IMR-90 (cell line): Measurements from ENCODE around the gene RNF133. TPM values are rescaled to one million over a fixed set of nuclear protein-coding genes. Genes with fewer than 3 reads are reported as not detected.

Experiments
- ATAC-seq: fragments of 200-7000 bp; cut with Tn5 transposase; 2 replicates; pipeline ENCODE4 v1.9.1; 2020; ENCODE audit warnings: low read depth, mild to moderate bottlenecking, moderate library complexity
- BruUV-seq: library from RNA; stranded (reverse); fragments of 400-500 nt; replicated peaks from 2 replicates; lab custom pipeline; 2021; lab: Mats Ljungman, UMichigan
- CTCF ChIA-PET: fragments of 300-600 bp; formaldehyde crosslinking; extraction: SDS; loops from one replicate; lab custom pipeline; 2021; ENCODE audit warnings: antibody characterized with exemption; lab: Yijun Ruan, JAX
- POLR2A ChIA-PET: fragments of 300-600 bp; sonication (Branson Sonifier 250); formaldehyde crosslinking; loops from one replicate; lab custom pipeline; 2022; ENCODE audit warnings: antibody characterized with exemption; ENCODE audit not compliant: unreplicated experiment; lab: Charles Lee
- DNase-seq: peaks from one replicate; pipeline ENCODE4 v3.0.0; 2013
- H2AFZ ChIP-seq: replicated peaks from 2 replicates; pipeline ENCODE3; 2013; ENCODE audit warnings: low read length, mild to moderate bottlenecking; ENCODE audit not compliant: poor library complexity
- H2AK5ac ChIP-seq: 2 replicates; pipeline ENCODE4 v1.6.1; 2013; ENCODE audit warnings: low read depth, low read length, inconsistent platforms
- H2AK9ac ChIP-seq: replicated peaks from 2 replicates; pipeline ENCODE3; 2013; ENCODE audit warnings: mild to moderate bottlenecking, low read depth, low read length, moderate library complexity; ENCODE audit not compliant: poor library complexity
- H2BK120ac ChIP-seq: 2 replicates; pipeline ENCODE4 v1.6.1; 2013; ENCODE audit warnings: low read depth, low read length, inconsistent platforms
- H2BK15ac ChIP-seq: 3 replicates; pipeline ENCODE4 v1.6.1; 2013; ENCODE audit warnings: low read depth, low read length, inconsistent platforms
- H2BK20ac ChIP-seq: 2 replicates; pipeline ENCODE4 v1.6.1; 2013; ENCODE audit warnings: low read depth, mild to moderate bottlenecking, inconsistent platforms, low read length, moderate library complexity
- H2BK5ac ChIP-seq: 2 replicates; pipeline ENCODE4 v1.6.1; 2013; ENCODE audit warnings: mild to moderate bottlenecking, low read depth, low read length, inconsistent platforms; ENCODE audit not compliant: poor library complexity, severe bottlenecking
- H3K14ac ChIP-seq: replicated peaks from 2 replicates; pipeline ENCODE4 v1.6.1; 2013; ENCODE audit warnings: low read depth, low read length, inconsistent platforms
- H3K18ac ChIP-seq: 2 replicates; pipeline ENCODE4 v1.6.1; 2013; ENCODE audit warnings: low read depth, low read length, control low read depth
- H3K23ac ChIP-seq: 2 replicates; pipeline ENCODE4 v1.6.1; 2013; ENCODE audit warnings: low read depth, low read length, inconsistent platforms
- H3K27ac ChIP-seq: 2 replicates; pipeline ENCODE4 v1.5.1; 2013; ENCODE audit warnings: mild to moderate bottlenecking, control low read depth, low read length; ENCODE audit not compliant: insufficient read depth
- H3K27me3 ChIP-seq: 2 replicates; pipeline ENCODE4 v1.6.1; 2013; ENCODE audit warnings: low read length; ENCODE audit not compliant: control insufficient read depth, insufficient read depth
- H3K36me3 ChIP-seq: 2 replicates; pipeline ENCODE4 v1.6.1; 2013; ENCODE audit warnings: low read length, mixed read lengths; ENCODE audit not compliant: control insufficient read depth, insufficient read depth
- H3K4ac ChIP-seq: 2 replicates; pipeline ENCODE4 v1.6.1; 2013; ENCODE audit warnings: low read depth, low read length, inconsistent platforms
- H3K4me1 ChIP-seq: 2 replicates; pipeline ENCODE4 v1.6.1; 2013; ENCODE audit warnings: low read length, mixed read lengths; ENCODE audit not compliant: control insufficient read depth, insufficient read depth
- H3K4me2 ChIP-seq: 2 replicates; pipeline ENCODE4 v1.6.1; 2013; ENCODE audit warnings: low read depth, mild to moderate bottlenecking, control low read depth, low read length, moderate library complexity
- H3K4me3 ChIP-seq: 2 replicates; pipeline ENCODE4 v1.5.1; 2013; ENCODE audit warnings: low read depth, mild to moderate bottlenecking, control low read depth, low read length, moderate library complexity; ENCODE audit not compliant: insufficient read depth
- H3K56ac ChIP-seq: 2 replicates; pipeline ENCODE4 v1.6.1; 2013; ENCODE audit warnings: low read length, inconsistent platforms; ENCODE audit not compliant: insufficient read depth; ENCODE audit errors: extremely low read depth
- H3K79me1 ChIP-seq, 2 experiments: 2 replicates each; pipeline ENCODE4 v1.6.1; 2013; ENCODE audit warnings: low read length in 2 of 2, inconsistent platforms in 1 of 2, low read depth in 1 of 2
- H3K9ac ChIP-seq: 2 replicates; pipeline ENCODE4 v1.6.1; 2013; ENCODE audit warnings: low read depth, low read length, control low read depth
- H3K9me1 ChIP-seq: 2 replicates; pipeline ENCODE4 v1.6.1; 2013; ENCODE audit warnings: low read length, inconsistent platforms; ENCODE audit not compliant: insufficient read depth
- H3K9me3 ChIP-seq: 2 replicates; pipeline ENCODE4 v1.6.1; 2013; ENCODE audit warnings: low read length; ENCODE audit not compliant: control insufficient read depth, insufficient read depth
- H4K20me1 ChIP-seq: 2 replicates; pipeline ENCODE4 v1.6.1; 2013; ENCODE audit warnings: low read length, inconsistent platforms; ENCODE audit not compliant: insufficient read depth
- H4K5ac ChIP-seq: 2 replicates; pipeline ENCODE4 v1.6.1; 2013; ENCODE audit warnings: mild to moderate bottlenecking, low read depth, low read length, control low read depth
- H4K8ac ChIP-seq, 2 experiments: 2 replicates each; pipeline ENCODE4 v1.6.1; 2013; ENCODE audit warnings: low read depth in 2 of 2, low read length in 2 of 2, control low read depth in 1 of 2, inconsistent platforms in 1 of 2
- H4K91ac ChIP-seq: 2 replicates; pipeline ENCODE4 v1.6.1; 2013; ENCODE audit warnings: low read depth, low read length, inconsistent platforms; ENCODE audit not compliant: insufficient read depth
- FOS ChIP-seq: fragments of 150-350 bp; IDR thresholded peaks from 2 replicates; pipeline ENCODE4 v1.6.1; 2016; ENCODE audit warnings: low read depth, low read length
- NFE2L2 ChIP-seq: fragments of 150-350 bp; IDR thresholded peaks from 2 replicates; pipeline ENCODE4 v1.6.1; 2016; ENCODE audit warnings: low read depth, mild to moderate bottlenecking, low read length
- RCOR1 ChIP-seq: IDR thresholded peaks from 2 replicates; pipeline ENCODE4 v1.6.1; 2012; ENCODE audit warnings: mild to moderate bottlenecking, low read length, improper control_type of control experiment; ENCODE audit not compliant: insufficient replicate concordance
- WGBS, 2 experiments: methylation state at CpG; one replicate each; pipeline versions ENCODE4 v1.1.5 to v1.1.7; 2013; ENCODE audit warnings: missing lambda C conversion rate in 2 of 2; ENCODE audit not compliant: insufficient read length in 1 of 2; ENCODE audit errors: extremely low coverage in 2 of 2; 5-methylcytosine and 5-hydroxymethylcytosine counted together
- dilution Hi-C: fragments of 300-500 bp; cut with HindIII; formaldehyde crosslinking; loops from one replicate; pipeline ENCODE4 v1.14.3; 2018; ENCODE audit warnings: low sequenced_read_pairs; ENCODE audit not compliant: unreplicated experiment
- in situ Hi-C: fragments of 300-500 bp; cut with MboI; formaldehyde crosslinking; loops from 3 replicates; pipeline ENCODE4 v1.14.3; 2019; ENCODE audit warnings: low sequenced_read_pairs, inconsistent platforms, mixed read lengths
- intact Hi-C: fragments of 100-400 bp; cut with micrococcal nuclease; formaldehyde crosslinking; loops from 2 replicates; pipeline ENCODE4 v1.10.0; 2022
- polyA plus RNA-seq, 3 experiments: library from polyadenylated mRNA; depleted of rRNA; stranded (reverse); fragments of >200 nt; gene quantifications; 2 replicates each; pipeline ENCODE4 v1.2.3, GENCODE V29; 2012; ENCODE audit warnings: low replicate concordance in 1 of 3
- total RNA-seq: library from RNA; depleted of rRNA; stranded (reverse); fragments of >200 nt; gene quantifications from 2 replicates; pipeline ENCODE4 v1.2.3, GENCODE V29; 2012

RNF133 gene
- total and polyA plus RNA-seq, 2 of the 4 experiments (the other 2 are of a cell fraction), result not detected

GRCh38 chr7:122692769-122693309 is 6.1 kb downstream of the RNF133 start:
- no peak overlapping the region for H3K4ac ChIP-seq
- ATAC-seq, result no peak
- no peak overlapping the region for H4K5ac ChIP-seq
- H3K14ac ChIP-seq, result no peak overlapping the region
- peaks cover 25% of the 10 kb centered on the region for H3K9me3 ChIP-seq
- 83% methylated on average over 2 of the region's 3 CpGs; no CpG with 5 or more reads in 1 of the 2 experiments for whole genome bisulfite sequencing, 2 experiments
- H3K27me3 ChIP-seq, result no peaks in the 10 kb centered on the region
- in situ Hi-C loops (no loop called here), intact Hi-C loops (no loop called here), dilution Hi-C loops (no loop called here)
- no peak overlapping the region for H3K18ac ChIP-seq
- no peaks in the 10 kb centered on the region for H3K4me1 ChIP-seq
- H4K8ac ChIP-seq, result no peak overlapping the region
- no peak overlapping the region for H3K23ac ChIP-seq
- no peak overlapping the region for H2AFZ ChIP-seq
- no peak for TF ChIP-seq RCOR1
- TF ChIP-seq FOS, result no peak
- TF ChIP-seq NFE2L2, result peak; percentile 51; the same call in 1 of the 2 replicates
- no peaks in the 10 kb centered on the region for H3K79me1 ChIP-seq
- ChIA-PET POLR2A (no interaction called here), CTCF (no interaction called here)
- DNase-seq, result no peak
- H3K9ac ChIP-seq, result no peak overlapping the region
- no peaks in the 10 kb centered on the region for H4K20me1 ChIP-seq
- no peaks in the 10 kb centered on the region for H3K36me3 ChIP-seq
- no peak overlapping the region for H2BK120ac ChIP-seq
- H2BK5ac ChIP-seq, result no peak overlapping the region
- no peaks in the 10 kb centered on the region for H3K9me1 ChIP-seq
- H2AK9ac ChIP-seq, result no peak overlapping the region
- H3K4me2 ChIP-seq, result no peak overlapping the region
- no peak overlapping the region for H3K27ac ChIP-seq
- H2BK15ac ChIP-seq, result no peak overlapping the region
- no peak overlapping the region for H2BK20ac ChIP-seq
- no peak overlapping the region for H2AK5ac ChIP-seq
- no peak overlapping the region for H4K91ac ChIP-seq
- H3K4me3 ChIP-seq, result no peak overlapping the region
- BruUV-seq, result no TSS peak
- no peak overlapping the region for H3K56ac ChIP-seq
